Esophagus squamous epithelium (tissue), 5 donors: ENCODE measurements around the gene KRTAP5-11. TPM values are rescaled to one million over a fixed set of nuclear protein-coding genes. Genes with fewer than 3 reads are reported as not detected.
"Not testable (repeated sequence)": the region's sequence is repeated elsewhere in the genome, so short reads cannot be mapped to it uniquely, and the experiment has no call there.

Experiments
- DNase-seq: peaks from one replicate; lab custom pipeline; 2025; lab: John Stamatoyannopoulos, UW
- H3K27ac ChIP-seq, 4 donors: fragments of 200-600 bp; sonication (generic); one replicate each; pipeline ENCODE4 v1.5.1; 2016 to 2019; ENCODE audit warnings: mild to moderate bottlenecking in 1 of 4
- H3K27me3 ChIP-seq, 4 donors: fragments of 200-600 bp; sonication (generic); 1 replicate in 3 of 4; 2 replicates in 1 of 4; pipeline versions ENCODE4 v1.5.1 to v1.6.0; 2017 to 2021; ENCODE audit warnings: antibody characterized with exemption in 1 of 4
- H3K36me3 ChIP-seq, 3 donors: fragments of 200-600 bp; sonication (generic); one replicate each; pipeline ENCODE4 v1.5.1; 2016 to 2019
- H3K4me1 ChIP-seq, 3 donors: fragments of 200-600 bp; sonication (generic); one replicate each; pipeline ENCODE4 v1.5.1; 2017 to 2019
- H3K4me3 ChIP-seq, 4 donors: fragments of 200-600 bp; sonication (generic); 1 replicate in 3 of 4; 2 replicates in 1 of 4; pipeline ENCODE4 v1.5.1; 2016 to 2019; ENCODE audit warnings: mild to moderate bottlenecking in 2 of 4, moderate library complexity in 1 of 4
- H3K9me3 ChIP-seq, 3 donors: fragments of 200-600 bp; sonication (generic); one replicate each; pipeline ENCODE4 v1.5.1; 2016 to 2019
- CTCF ChIP-seq, 6 experiments: fragments of 450-650 bp in 4 of 6; fragments of 200-600 bp in 2 of 6; sonication (generic) in 2 of 6; IDR thresholded peaks; one replicate each; pipeline ENCODE4 v1.5.1; 2016 to 2019; ENCODE audit warnings: antibody characterized with exemption in 6 of 6, mild to moderate bottlenecking in 4 of 6, moderate library complexity in 4 of 6
- WGBS, 2 donors: methylation state at CpG; one replicate each; pipeline ENCODE4 v1.1.5; 2018; 5-methylcytosine and 5-hydroxymethylcytosine counted together
- intact Hi-C: fragments of 100-400 bp; cut with DNase I; formaldehyde crosslinking; loops from one replicate; pipeline ENCODE4 v1.15.0; 2022
- total RNA-seq, 4 donors: library from RNA; depleted of rRNA; stranded (reverse); fragments of >200 nt; gene quantifications; one replicate each; pipeline ENCODE4 v1.1.0, GENCODE V29; 2016
- donor health status: DM: yes; HTN: yes; CAD: no.

The KRTAP5-11 gene
- total RNA-seq, 4 donors from 2014 or later: not detected

- H3K27me3 ChIP-seq: peaks cover 0 to 72% (median 3%) of the 10 kb centered on the region in 4 donors
- H3K9me3 ChIP-seq, H3K36me3 ChIP-seq, intact Hi-C loops, H3K27ac ChIP-seq, DNase-seq: not testable (repeated sequence)
- 0% methylated on average over 5 of the region's 59 CpGs; no CpG with 5 or more reads in 1 of the 2 donors for WGBS, 2 donors
- peaks cover 5 to 14% (median 8%) of the 10 kb centered on the region in 3 donors for H3K4me1 ChIP-seq
- peak overlapping the region in 3 of 4 donors; percentile 12 to 41 (median 18) for H3K4me3 ChIP-seq
These were observed 25.0 kb upstream of the KRTAP5-11 start for GRCh38 chr11:71607520-71608216.

- peaks cover 0 to 79% (median 3%) of the 10 kb centered on the region in 4 donors for H3K27me3 ChIP-seq
These were observed 24.3 kb upstream of the KRTAP5-11 start for GRCh38 chr11:71606853-71607519.

DNA sequence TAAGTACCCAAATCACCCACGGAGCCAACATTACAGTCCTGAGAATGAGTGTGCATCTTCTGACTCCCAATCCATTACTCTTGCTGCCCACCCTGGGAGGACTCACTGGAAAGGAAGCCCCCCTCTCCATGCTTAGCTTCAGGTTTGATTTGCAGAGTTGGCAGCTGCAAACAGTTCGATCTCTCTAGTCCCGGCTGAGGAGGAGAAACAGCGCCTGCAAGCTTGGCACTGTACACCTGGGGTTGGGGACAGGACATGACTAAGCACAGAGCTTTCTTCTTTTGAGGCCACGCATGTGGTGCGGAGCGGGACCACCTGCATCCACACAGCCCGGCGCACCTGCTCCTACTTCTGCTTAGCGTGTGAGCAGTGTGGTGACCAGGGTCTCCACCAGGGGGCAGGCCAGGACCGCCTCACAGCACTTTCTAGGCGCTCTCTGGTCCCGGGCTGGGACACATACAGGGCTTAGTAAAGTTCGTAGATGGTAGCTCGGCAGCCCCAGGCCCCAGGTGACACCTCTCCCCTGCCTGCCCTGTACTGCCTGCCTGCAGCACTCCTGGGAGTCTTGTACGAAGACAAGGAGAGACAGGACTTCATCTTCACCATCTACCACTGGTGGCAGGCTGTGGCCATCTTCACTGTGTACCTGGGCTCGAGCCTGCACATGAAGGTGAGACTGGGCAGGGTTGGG, 22.3 kb upstream of the KRTAP5-11 start:
- Histone ChIP-seq H3K4me1 (peaks cover 5 to 14% (median 8%) of the 10 kb centered on the region in 3 donors), H3K27me3 (peaks cover 0 to 87% (median 3%) of the 10 kb centered on the region in 4 donors)
- DNase-seq, H3K27ac ChIP-seq, H3K4me3 ChIP-seq, H3K9me3 ChIP-seq, intact Hi-C loops, H3K36me3 ChIP-seq: not testable (repeated sequence)
- TF ChIP-seq CTCF (IDR thresholded peaks at IDR 0.05): peak in 4 of 6 experiments; percentile 31 to 62 (median 49)
- 0 to 38% methylated on average over 1 to 2 of the region's 17 CpGs for WGBS, 2 donors

More at GRCh38 chr11:71606853-71607519, 24.3 kb upstream of the KRTAP5-11 start:
- Histone ChIP-seq H3K4me1 (peaks cover 5 to 14% (median 8%) of the 10 kb centered on the region in 3 donors), H3K4me3 (peak overlapping the region in 1 of 4 donors; percentile 41)
- H3K36me3 ChIP-seq, H3K9me3 ChIP-seq, H3K27ac ChIP-seq, DNase-seq, intact Hi-C loops: not testable (repeated sequence)
- WGBS, 2 donors: 27 to 32% methylated on average over 10 to 17 of the region's 48 CpGs

DNA sequence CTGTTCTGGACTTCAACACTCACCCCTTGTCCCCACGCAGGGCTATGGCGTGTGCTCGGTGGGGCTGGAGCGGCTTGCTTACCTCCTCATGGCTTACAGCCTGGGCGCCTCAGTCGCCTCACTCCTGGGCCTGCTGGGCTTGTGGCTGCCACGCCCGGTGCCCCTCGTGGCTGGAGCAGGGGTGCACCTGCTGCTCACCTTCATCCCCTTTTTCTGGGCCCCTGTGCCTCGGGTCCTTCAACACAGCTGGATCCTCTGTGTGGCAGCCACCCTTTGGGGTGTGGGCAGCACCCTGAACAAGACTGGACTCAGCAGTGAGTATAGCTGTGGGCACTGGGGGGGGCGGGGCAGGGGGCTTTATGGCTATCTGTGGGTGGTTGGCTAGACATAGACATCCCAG, 20.5 kb upstream of the KRTAP5-11 start:
- H3K9me3 ChIP-seq, DNase-seq, H3K36me3 ChIP-seq, intact Hi-C loops, H3K27ac ChIP-seq, H3K4me3 ChIP-seq: not testable (repeated sequence)
- 70% methylated on average over 2 of the region's 11 CpGs; no CpG with 5 or more reads in 1 of the 2 donors for WGBS, 2 donors
- peaks cover 0 to 69% (median 3%) of the 10 kb centered on the region in 4 donors for H3K27me3 ChIP-seq
- peaks cover 5 to 10% (median 8%) of the 10 kb centered on the region in 3 donors for H3K4me1 ChIP-seq

- DNase-seq, H3K36me3 ChIP-seq, H3K4me1 ChIP-seq, H3K27ac ChIP-seq, intact Hi-C loops, H3K27me3 ChIP-seq, H3K9me3 ChIP-seq, H3K4me3 ChIP-seq: not testable (repeated sequence)
- 30 to 59% methylated on average over 3 to 8 of the region's 8 CpGs for WGBS, 2 donors
These were observed 6.9 kb upstream of the KRTAP5-11 start for GRCh38 chr11:71589546-71589920.

GRCh38 chr11:71588822-71589545, 6.3 kb upstream of the KRTAP5-11 start:
- DNase-seq, H3K27me3 ChIP-seq, H3K9me3 ChIP-seq, H3K4me3 ChIP-seq, H3K36me3 ChIP-seq, H3K4me1 ChIP-seq, H3K27ac ChIP-seq, intact Hi-C loops: not testable (repeated sequence)
- WGBS, 2 donors: 33 to 44% methylated on average over 8 to 9 of the region's 11 CpGs
- TF ChIP-seq CTCF (IDR thresholded peaks at IDR 0.05): peak in 1 of 6 experiments; percentile 26

DNA sequence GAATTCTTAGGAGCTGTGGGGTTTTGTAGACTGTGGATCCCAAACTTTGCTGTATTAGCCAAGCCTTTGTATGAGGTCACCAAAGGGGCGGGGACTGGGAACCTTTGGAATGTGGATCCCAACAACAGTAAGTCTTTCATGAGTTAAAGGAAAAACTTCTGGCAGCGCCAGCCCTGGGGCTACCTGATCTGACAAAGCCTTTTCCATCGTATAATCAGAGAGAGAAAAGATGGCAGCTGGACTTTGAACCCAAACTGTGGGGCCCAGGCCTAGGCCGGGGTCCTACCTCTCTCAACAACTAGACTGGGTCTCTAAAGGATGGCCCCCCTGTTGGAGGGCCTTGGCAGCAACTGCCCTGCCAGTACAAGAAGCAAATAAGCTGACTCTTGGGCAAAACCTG, 5.6 kb upstream of the KRTAP5-11 start:
- H3K27ac ChIP-seq: not testable (repeated sequence)

DNA sequence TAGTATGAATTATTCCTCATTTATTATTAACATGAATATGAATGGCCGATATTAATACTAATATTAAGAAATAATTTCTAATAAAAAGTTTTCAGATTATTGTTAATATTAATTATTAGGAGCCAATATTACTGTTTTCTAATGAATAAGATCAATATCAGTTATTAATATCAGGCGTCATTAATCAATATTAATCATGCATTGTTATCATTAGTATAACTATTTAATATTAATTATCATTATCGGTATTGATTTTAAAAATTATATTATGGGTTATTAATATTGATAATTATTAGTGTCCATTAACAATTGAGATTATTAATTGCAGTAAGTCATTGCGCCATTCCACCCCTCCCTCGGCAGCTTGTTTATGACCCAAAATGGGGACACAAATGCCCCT, 3.0 kb upstream of the KRTAP5-11 start:
- H3K4me1 ChIP-seq, H3K9me3 ChIP-seq, H3K27ac ChIP-seq, DNase-seq, H3K36me3 ChIP-seq, intact Hi-C loops, H3K4me3 ChIP-seq: not testable (repeated sequence)
- peaks cover 0 to 25% (median 0%) of the 10 kb centered on the region in 4 donors for H3K27me3 ChIP-seq
- WGBS, 2 donors: 82 to 87% methylated on average over 5 of the region's 5 CpGs

More for the DNA sequence above, 5.6 kb upstream of the KRTAP5-11 start:
- H3K36me3 ChIP-seq, H3K9me3 ChIP-seq, H3K4me1 ChIP-seq, DNase-seq, H3K4me3 ChIP-seq, intact Hi-C loops: not testable (repeated sequence)
- 60 to 65% methylated on average over 3 to 4 of the region's 4 CpGs for WGBS, 2 donors
- H3K27me3 ChIP-seq: peaks cover 0 to 11% (median 0%) of the 10 kb centered on the region in 4 donors

DNA sequence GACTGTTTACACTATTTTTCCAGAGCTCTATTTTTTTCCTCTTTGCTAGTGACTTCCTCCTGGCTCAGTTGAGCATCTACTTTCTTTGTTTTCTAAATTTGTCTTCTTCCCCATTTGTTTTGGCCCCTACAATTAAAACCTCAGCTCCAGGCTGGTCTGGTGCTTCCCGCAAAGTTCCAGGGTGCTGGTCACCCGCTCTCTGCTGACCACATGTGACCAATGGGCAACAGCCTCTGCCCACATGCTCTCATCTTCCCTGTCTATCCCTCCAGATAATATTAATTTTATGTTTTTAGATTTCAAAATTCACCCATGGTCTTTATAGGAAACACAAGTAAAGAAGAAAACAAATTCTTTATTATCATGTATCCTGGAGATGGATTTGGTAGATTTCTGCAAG, 294 bp upstream of the KRTAP5-11 start:
- H3K36me3 ChIP-seq, H3K9me3 ChIP-seq, DNase-seq, H3K27ac ChIP-seq, H3K4me3 ChIP-seq, H3K4me1 ChIP-seq, intact Hi-C loops: not testable (repeated sequence)
- H3K27me3 ChIP-seq: peaks cover 0 to 30% (median 0%) of the 10 kb centered on the region in 4 donors
- WGBS, 2 donors: 60 to 79% methylated on average over 2 of the region's 2 CpGs
